GM18951 (cell line): ENCODE data around the gene SPX.

ENCODE experiments used
- POLR2A ChIP-seq: IDR thresholded peaks from 4 replicates; pipeline ENCODE4 v1.6.1; 2011; ENCODE audit warnings: mild to moderate bottlenecking; ENCODE audit not compliant: insufficient read length, insufficient read depth; ENCODE audit errors: extremely low read depth
- in situ Hi-C: fragments of 300-500 bp; cut with MboI; formaldehyde crosslinking; loops from one replicate; pipeline ENCODE4 v1.12.0; 2022; ENCODE audit warnings: low sequenced_read_pairs, mixed read lengths, inconsistent platforms; ENCODE audit not compliant: unreplicated experiment

SPX gene

DNA sequence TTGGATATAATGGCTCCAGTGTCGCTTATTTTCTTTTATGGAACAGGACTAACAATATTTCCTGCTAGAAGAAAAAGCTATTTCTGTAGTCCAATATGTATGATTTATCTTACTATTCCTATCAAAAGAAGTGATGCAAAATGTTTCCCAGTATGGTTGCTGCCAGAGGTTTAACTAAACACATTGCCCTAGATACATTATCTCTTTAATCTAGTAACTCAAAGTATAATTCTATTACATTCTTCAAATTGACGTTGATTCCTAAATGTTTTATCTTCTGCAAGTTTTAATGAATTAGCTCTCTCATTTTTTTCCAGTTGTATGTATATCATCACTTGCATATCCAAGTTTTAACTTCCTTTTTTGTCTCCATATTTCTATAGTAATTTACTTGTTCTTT lies 50.3 kb downstream of the SPX start:
- in situ Hi-C loops, result no loop called here
- no peak for TF ChIP-seq POLR2A

DNA sequence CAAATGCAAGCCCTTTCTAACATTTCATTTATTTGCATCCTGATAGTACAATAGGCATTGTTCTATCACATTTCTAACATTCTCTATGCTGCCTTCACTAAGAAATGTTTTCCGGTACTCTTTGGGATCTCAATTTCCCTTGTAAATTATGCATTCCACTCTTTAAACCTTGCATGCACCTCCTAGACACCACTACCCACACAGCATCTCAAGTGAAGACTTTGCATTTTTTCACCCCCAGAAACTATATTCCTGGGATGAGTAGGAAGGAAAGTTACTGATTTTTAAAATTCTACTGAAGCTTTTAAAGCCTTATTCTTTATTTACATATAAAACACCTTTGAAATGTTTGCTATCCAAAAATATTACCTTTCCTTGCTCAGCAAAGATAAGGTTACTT lies 51.4 kb downstream of the SPX start:
- TF ChIP-seq POLR2A, result no peak
- in situ Hi-C loops, result no loop called here

DNA sequence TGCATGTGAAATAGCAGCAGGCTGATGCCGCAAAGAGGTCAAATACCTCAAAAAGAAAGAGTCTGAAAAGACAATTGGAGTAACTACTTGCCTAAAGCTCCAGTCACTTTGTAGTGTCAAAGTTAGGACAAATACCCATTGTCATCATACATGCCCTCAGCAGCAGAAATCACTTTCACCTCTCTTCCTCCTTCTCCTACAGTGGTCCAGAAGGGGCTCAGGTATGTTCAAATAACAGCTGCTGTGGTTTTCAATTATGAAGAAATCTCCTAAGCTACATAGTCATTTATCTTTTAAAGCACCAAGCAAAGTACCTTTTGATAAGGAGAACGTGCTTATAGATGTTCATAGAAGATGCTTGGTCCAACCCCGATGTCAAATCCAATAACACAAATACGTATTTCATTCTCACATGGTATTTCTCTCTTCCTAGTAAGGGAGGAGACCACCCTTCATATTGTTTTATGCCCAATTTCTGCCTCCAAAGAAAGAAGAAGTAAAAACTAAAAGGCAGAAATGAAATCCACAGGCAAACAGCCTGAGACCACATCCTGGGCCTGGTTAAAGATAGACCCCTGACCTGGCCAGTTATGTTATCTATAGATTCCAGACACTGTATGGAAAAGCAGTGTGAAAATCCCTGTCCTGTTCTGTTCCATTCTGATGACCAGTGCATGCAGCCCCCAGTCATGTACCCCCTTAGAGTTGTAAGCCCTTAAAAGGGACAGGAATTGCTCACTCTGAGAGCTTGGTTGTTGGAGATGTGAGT lies 54.8 kb downstream of the SPX start:
- TF ChIP-seq POLR2A, result no peak
- in situ Hi-C loops, result no loop called here
